GM18951 (cell line): Measurements from ENCODE around the gene CHIC2.

ENCODE experiments used
- POLR2A ChIP-seq: IDR thresholded peaks from 4 replicates; pipeline ENCODE4 v1.6.1; 2011; ENCODE audit warnings: mild to moderate bottlenecking; ENCODE audit not compliant: insufficient read length, insufficient read depth; ENCODE audit errors: extremely low read depth
- in situ Hi-C: fragments of 300-500 bp; cut with MboI; formaldehyde crosslinking; loops from one replicate; pipeline ENCODE4 v1.12.0; 2022; ENCODE audit warnings: low sequenced_read_pairs, mixed read lengths, inconsistent platforms; ENCODE audit not compliant: unreplicated experiment

Gene CHIC2

DNA sequence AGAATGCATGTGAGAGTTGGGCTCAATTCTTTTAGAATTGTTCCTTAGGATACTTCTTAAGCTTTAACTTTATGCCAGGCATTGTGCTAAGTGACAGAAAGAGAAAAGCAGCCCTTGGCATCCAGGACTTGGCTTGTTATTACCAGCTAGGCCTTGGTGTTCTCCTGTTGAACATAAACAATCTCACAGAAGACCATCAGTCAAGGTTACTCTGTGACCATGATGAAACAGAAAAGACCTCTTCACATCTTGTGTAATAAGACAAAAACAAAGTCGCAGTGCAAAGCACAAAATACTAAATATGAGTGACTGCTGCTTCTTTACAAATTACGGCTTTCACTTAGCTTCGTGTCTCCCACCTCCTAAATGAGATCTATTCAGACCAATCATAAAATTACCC, 71.6 kb downstream of the CHIC2 start:
- in situ Hi-C loops, result no loop called here
- TF ChIP-seq POLR2A, result no peak

DNA sequence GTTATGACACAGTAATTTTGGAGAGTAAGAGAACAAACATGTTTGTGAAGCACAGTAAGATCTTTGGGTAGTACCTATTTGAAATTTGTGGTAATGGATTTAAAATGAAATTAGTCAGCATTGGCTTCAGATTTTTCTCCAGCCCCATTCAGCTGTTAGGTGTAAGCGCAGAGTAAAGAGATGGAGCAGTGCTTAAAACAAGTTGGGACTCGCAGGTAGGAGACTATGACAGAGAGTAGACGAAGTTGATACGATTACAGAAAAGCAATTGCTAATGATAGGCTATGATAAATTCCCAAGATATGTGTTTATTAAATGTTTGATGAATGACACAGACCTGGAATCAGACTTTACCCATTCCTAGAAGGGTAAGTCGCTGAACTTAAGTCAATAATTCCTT, 72.6 kb downstream of the CHIC2 start:
- in situ Hi-C loops, result no loop called here
- no peak for TF ChIP-seq POLR2A

DNA sequence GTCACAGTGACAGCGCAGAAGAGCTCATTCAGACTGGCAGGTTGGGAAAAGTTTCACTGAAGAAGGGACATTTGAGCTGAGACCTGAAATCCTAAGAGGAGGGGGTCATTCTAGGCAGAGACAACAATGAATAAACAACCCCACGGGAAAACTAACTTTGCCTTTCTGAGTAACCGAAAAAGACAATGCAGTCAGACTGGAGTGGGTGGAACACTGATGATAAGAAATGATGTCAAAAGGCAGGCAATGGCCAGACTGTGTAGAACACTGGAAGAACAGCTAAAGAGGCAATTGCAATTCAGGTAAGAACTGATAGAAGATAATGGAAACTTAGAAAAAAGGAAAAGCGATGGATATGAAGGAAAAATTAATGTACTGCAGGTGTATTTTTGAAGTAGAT, 73.8 kb downstream of the CHIC2 start:
- TF ChIP-seq POLR2A, result no peak
- in situ Hi-C loops, result no loop called here

DNA sequence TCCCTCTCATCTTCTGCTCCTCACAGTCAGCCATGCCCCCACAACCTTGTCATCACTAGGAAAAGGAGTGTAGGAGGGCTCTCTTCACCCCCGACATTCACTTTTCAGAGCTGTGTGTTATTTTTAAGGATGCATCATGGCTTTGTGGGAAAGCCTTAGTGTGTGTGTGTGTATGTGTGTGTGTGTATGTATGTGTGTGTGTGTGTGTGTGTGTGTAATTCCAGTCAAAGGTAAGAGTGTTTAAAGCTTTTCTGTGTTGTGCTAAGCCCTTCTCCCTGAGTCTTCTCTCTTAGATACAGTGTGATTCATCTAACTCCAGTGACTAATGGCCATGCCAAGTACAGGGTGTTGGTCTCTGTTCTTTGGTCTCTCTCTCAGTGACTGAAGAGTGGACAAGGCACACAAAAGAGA, 76.6 kb downstream of the CHIC2 start:
- TF ChIP-seq POLR2A, result no peak

DNA sequence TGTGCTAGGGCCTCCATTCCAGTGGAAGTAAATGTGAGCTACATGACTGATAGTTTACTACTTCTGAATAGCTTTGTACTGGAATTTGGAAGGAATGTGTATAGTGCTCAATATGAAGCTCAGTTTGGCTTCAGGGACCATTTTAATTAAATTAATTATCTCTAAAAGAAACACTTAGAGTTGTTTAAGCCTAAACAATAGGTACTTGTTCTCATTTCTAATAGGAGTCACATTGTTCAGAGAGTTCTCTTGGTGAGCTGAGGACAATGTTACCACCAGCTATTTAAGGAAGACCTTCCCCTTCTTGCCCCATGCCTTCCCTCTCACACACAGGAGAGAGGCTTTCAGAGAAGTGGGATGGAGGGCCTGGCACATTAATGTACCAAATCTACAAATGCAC, 78.3 kb downstream of the CHIC2 start:
- in situ Hi-C loops, result no loop called here

More for the DNA sequence above, 76.6 kb downstream of the CHIC2 start:
- in situ Hi-C loops, result no loop called here

DNA sequence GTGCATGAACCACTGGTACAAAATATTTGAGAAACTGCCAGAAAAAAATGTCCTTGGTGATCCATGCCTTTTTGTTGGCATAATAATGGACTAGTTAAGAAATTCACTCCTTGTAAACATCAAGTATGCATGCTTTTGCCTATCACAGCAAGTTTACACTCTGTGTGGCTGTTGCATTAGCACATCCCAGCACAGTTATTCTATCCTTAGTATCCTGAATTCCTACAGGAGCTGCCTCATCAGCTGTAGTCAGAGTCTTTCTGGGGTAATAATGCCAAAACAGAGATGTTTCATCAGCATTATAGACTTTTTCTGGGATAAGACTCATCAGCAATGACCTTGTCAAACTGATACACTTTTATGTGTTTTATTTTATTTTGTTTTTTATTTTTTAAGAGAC, 82.8 kb downstream of the CHIC2 start:
- no peak for TF ChIP-seq POLR2A
- in situ Hi-C loops, result no loop called here

More for the DNA sequence above, 78.3 kb downstream of the CHIC2 start:
- TF ChIP-seq POLR2A, result no peak

DNA sequence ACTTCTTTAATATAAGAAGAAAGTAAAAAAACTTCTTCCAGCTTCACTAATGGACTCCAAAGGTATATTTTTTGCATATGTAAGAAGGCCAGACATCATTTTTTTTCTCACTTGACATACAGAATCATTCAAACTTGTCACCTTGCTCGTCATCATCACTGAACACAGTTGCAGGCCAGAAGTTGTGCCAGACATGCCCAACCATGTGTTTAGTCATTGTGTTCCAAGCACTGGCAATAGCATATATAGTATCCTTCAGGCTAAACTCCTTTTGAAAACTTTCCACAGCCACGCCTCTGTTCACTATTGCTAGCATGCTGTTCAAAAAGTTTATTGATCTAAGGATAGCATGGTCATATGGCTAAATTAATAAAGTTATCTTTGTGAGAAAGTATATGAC, 83.3 kb downstream of the CHIC2 start:
- in situ Hi-C loops, result no loop called here
- TF ChIP-seq POLR2A, result no peak

DNA sequence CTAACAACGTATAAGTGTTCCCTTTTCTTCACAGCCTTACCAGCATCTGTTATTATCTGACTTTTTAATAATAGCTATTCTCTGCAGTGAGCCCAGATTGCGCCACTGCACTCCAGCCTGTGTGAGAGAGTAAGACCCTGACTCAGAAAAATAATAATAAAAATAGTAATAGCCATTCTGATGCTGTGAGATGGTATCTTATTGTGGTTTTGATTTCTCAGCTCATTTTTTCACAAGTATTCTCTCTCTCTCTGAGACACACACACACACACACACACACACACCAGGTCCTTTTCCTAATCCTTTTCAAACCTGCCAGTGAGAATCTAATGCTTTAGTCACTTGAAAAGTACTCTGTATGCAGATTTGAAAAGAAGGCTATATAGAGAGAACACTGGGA, 89.8 kb downstream of the CHIC2 start:
- no peak for TF ChIP-seq POLR2A
- in situ Hi-C loops, result no loop called here

DNA sequence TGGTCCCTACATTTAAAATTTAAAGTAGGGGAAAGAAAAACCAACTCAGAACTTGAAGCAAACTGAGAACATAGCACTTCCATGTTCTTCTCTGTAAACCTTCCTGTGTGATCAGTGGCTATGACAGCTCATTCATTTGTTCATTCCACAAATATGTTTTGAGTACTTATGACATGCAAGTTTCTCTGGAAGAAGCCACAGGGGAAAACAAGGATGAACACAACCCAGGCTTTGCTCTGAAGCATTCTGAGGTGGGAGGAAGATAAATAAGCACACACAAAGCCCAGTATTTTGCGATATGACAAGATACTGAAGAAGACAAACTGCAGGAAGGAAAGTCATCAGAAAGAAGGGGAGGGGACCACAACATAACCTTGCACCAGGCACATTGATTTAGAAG, 96.4 kb downstream of the CHIC2 start:
- no peak for TF ChIP-seq POLR2A
- in situ Hi-C loops, result no loop called here

DNA sequence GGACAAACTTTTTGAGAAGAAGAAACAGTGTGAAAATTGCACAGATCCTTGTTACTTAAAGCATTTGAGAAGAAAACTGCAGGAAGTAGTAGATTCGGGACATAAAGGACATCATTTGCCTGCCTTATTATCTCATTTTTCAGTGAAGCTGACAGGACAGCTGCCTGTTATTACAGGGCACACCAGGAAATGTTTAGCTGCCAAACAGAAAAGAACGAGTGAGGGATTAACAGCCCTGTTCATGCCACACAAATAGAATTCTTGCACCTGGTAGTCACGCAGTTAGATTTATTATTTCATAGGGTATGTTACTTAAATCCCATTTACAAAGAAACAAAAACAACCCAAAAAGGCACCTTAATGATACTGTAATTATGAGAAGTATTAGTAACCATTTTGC, 100.6 kb downstream of the CHIC2 start:
- no peak for TF ChIP-seq POLR2A
- in situ Hi-C loops, result no loop called here

DNA sequence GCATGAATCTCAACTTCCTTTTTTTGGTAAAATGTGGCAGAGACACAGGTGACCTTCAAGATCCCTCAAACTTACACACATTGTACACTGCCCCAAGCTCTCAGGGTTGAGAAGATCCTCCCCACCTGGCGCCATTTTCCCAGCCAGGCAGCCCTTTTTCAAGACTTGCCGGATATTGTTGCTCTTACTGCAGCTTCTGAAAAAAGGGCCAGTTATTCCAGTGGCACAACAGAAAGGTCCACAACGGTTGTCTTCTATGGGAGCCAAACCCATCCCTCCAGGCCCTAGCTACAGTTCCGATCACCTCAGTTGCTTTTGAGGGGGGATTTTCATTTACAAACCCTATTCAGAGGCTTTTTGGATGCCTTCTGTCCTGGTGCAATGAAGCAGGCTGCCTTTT, 101.1 kb downstream of the CHIC2 start:
- TF ChIP-seq POLR2A, result no peak
- in situ Hi-C loops, result no loop called here

DNA sequence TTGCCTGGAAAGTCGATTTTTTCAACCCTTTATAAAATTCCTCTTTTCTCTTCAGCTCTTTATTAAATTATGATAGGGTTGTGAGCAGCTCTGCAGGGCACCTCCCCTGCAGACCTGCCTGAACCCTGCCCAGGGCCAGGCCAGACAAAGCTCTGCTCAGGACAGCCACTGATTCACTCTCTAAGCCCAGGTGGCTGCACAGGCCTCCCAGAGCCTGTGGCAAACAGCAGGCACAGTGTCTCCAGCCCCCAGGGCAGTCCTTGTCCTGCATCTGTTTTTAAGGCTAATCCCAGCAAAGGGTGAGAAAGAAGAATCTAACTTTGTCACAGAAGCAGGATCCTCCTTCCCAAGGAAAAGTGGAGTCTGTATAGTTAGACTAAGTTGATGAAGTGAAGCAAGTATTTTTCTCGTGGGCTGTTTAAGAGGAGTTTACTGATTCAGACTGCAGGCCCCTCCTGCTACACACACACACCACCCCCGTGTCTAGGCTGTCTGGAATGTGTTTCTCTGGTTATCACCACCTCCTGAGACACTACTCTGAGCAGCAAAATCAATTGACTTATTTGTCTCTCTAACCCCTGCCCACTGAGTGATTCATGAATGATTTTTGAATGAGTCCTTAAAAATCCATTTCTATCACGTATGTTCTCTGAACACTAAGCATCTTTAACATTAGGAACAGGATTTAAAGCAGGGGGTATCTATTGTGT, 101.7 kb downstream of the CHIC2 start:
- in situ Hi-C loops, result no loop called here
- no peak for TF ChIP-seq POLR2A

DNA sequence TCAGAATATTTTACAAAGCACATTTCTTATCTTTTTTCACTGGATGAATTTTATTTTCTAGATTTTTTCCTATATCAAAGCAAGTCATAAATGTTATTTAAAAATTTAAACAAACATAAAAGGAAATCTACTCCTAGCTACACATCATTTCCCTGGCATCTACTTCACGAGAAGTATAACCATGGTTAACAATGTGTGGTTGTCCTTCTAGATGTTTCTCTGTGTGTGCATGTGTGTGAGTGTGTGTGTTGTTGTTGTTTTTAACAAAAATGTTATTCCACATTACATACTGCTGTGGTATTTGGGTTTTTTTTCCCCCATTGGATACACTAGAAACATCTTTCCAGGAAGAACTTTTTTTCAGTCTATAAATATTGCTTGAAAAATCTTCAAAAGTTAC, 103.1 kb downstream of the CHIC2 start:
- TF ChIP-seq POLR2A, result no peak
- in situ Hi-C loops, result no loop called here

DNA sequence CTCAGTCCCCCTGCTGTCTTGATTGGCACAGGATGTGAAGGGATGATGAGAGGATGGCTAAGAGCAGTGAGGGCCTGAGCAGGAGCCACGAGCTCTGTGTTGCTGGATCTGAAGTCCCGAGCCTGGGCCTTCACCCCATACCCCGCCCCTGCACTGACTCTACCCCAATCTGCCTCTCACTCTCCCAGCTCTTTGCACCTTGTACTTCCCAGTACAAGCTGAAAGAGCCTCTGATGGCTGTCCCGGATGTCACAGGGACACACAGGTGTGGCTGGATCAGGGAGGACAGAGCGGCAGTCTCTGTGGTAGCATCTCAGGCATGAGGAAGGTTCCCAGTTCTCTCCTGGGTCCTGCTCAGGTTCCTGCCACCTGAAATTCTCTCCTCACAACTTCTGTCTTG, 103.6 kb downstream of the CHIC2 start:
- in situ Hi-C loops, result no loop called here
- TF ChIP-seq POLR2A, result no peak
